ENCODE data around the gene RBM22.
A peak's percentile ranks its signal among the peaks of the same experiment; 100 is the strongest.

Gene RBM22

GRCh38 chr5:150644058-150644457 lies 56.8 kb downstream of the RBM22 start:
- TF ChIP-seq REST (IDR thresholded peaks at IDR 0.05; ENCODE audit: insufficient read depth in 1 of 2, low read depth in 2 of 2, low read length in 2 of 2) (no peak), TAF1 (IDR thresholded peaks at IDR 0.05; ENCODE audit: borderline replicate concordance, insufficient read depth, low read length) (no peak), POLR2AphosphoS5 (IDR thresholded peaks at IDR 0.05; ENCODE audit: low read depth, low read length) (no peak), FOXP2 (optimal IDR thresholded peaks at IDR 0.05; ENCODE audit: borderline replicate concordance, extremely low read depth, extremely low read length, insufficient read depth) (no peak), SIN3A (IDR thresholded peaks at IDR 0.05; ENCODE audit: borderline replicate concordance, insufficient read depth, low read length) (no peak)

GRCh38 chr5:150642991-150643710 lies 57.7 kb downstream of the RBM22 start:
- no peak for TF ChIP-seq FOXP2 (optimal IDR thresholded peaks at IDR 0.05; ENCODE audit: borderline replicate concordance, extremely low read depth, extremely low read length, insufficient read depth)

- no peak for TF ChIP-seq REST (IDR thresholded peaks at IDR 0.05; ENCODE audit: insufficient read depth in 1 of 2, low read depth in 2 of 2, low read length in 2 of 2)
- no peak for TF ChIP-seq TAF1 (IDR thresholded peaks at IDR 0.05; ENCODE audit: borderline replicate concordance, insufficient read depth, low read length)
- TF ChIP-seq FOXP2 (optimal IDR thresholded peaks at IDR 0.05; ENCODE audit: borderline replicate concordance, extremely low read depth, extremely low read length, insufficient read depth) = no peak
- no peak for TF ChIP-seq SIN3A (IDR thresholded peaks at IDR 0.05; ENCODE audit: borderline replicate concordance, insufficient read depth, low read length)
- no peak for TF ChIP-seq POLR2AphosphoS5 (IDR thresholded peaks at IDR 0.05; ENCODE audit: low read depth, low read length)
Observed at GRCh38 chr5:150642567-150642927, 58.3 kb downstream of the RBM22 start.

GRCh38 chr5:150641824-150642566 lies 58.9 kb downstream of the RBM22 start:
- no peak for TF ChIP-seq POLR2AphosphoS5 (IDR thresholded peaks at IDR 0.05; ENCODE audit: low read depth, low read length)
- TF ChIP-seq REST (IDR thresholded peaks at IDR 0.05; ENCODE audit: insufficient read depth in 1 of 2, low read depth in 2 of 2, low read length in 2 of 2) = no peak
- no peak for TF ChIP-seq FOXP2 (optimal IDR thresholded peaks at IDR 0.05; ENCODE audit: borderline replicate concordance, extremely low read depth, extremely low read length, insufficient read depth)
- TF ChIP-seq TAF1 (IDR thresholded peaks at IDR 0.05; ENCODE audit: borderline replicate concordance, insufficient read depth, low read length) = no peak

- TF ChIP-seq POLR2AphosphoS5 (IDR thresholded peaks at IDR 0.05; ENCODE audit: low read depth, low read length) (peak; percentile 21; the same call in 1 of the 2 replicates), REST (IDR thresholded peaks at IDR 0.05; ENCODE audit: insufficient read depth in 1 of 2, low read depth in 2 of 2, low read length in 2 of 2) (no peak), FOXP2 (optimal IDR thresholded peaks at IDR 0.05; ENCODE audit: borderline replicate concordance, extremely low read depth, extremely low read length, insufficient read depth) (peak; percentile 96)
Observed at GRCh38 chr5:150641006-150641570, 59.8 kb downstream of the RBM22 start.

Measured in PFSK-1 (cell line).